Stimulated activated CD4-positive, alpha-beta T cell treated with anti-CD3 and anti-CD28 coated beads, Interleukin-4, amount 100 ng/mL, for 24 hours (primary cell): ENCODE results near the gene TBL1XR1.

Experiments
- DNase-seq: peaks from one replicate; pipeline ENCODE4 v3.0.0-alpha.2; 2020

Gene TBL1XR1

DNA sequence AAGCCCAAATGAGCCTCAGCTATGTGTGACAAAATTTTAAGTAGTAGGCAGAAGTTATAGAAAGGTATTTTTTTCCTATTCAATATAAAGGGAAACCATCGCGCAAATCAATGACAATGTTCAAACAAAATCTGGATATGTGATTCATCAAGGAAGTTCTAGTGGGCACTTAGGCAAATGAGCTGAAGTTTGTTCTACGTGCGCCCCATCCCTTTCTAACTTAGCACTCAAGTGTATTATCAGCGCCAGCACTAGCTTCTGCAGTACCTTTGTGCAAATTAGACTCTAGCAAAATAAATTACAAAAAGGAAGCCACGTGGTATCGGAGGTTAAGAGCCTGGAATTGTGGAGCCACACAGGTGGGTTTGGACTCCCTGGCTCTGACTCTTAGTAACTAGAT is 91.1 kb downstream of the TBL1XR1 start:
- no peak for DNase-seq

DNA sequence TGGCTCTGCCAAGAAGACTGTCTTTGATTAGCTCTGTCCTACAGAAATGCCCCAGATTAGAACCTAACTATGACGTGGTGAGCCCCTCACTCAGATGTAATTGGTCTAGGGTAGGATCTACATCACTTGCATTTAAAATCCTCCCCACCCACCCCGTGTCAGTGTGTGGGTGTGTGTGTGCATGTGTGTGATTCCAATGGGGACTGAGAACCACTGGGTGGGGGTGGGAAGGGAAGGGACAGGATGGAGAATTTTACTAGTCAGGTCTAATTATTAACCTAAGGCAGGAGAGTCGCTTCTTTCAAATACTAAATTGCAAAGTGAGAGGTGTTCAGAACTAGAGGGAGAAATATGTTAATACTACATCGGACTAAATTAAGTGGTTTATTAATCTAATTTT is 91.7 kb downstream of the TBL1XR1 start:
- DNase-seq: no peak

DNA sequence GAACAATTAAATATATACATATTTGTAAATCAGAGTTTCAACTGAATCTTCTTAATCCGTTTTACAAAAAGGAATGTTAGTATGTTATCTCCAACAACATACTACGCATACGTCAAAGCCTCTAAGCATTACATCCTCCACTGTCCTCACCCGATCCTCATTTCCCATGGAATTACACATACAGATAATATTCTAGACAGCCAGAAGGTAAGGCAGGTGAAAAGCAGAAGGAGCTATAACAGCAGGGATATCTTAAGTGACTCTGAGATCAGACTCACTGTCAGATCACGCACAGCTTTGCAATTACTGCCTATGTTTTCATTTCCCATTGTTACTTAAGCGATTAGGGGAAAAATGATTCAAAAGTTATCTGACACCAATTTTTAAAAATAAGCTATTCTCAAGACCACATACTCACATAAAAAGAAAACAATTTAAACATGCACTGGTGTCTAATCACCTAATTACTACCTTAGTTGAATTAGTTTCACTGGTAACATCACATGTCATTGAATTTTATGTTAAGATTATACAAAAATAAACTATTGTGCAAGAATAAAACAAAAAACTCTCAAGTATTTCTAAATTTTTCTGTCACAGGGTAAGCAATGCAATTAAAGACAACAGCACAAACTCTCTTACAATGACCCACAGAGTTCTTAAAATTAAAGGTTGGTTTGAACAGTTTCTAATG is 92.8 kb downstream of the TBL1XR1 start:
- DNase-seq: no peak

DNA sequence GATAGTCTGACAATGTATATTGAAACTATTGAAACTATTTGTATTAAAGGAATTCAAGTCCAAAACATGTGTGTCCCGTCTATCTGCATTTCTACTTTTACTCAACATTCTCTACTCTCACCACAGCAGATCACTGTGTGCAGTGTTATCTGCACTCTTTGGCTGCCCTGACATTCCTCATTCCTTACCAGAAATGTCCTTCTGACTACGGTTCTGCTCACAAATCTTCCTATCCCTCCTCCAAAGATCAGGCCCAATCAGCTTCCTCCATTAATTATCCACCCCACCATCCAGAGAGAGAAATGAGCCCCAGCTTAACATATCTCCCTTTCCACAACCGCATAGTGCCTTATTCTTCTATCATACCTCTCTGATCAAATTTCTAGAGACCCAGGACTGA is 94.7 kb downstream of the TBL1XR1 start:
- no peak for DNase-seq

DNA sequence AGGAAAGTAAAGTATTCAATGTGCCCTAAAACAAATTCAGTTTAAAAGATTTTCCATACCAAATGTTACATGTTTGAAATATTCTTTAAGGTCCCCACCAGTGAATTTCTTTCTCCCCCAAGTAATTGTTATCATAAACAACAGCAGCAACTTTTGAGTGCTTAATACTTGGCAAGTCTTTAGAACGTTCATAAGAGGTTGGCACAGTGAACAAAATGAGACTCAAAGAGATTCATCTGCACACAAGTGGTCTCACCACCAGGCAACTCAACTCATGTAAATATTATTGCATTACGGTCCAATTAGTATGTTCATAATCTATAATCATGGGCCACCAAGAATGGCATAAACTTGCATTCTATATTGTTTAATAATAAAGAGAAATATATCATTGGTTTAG is 98.7 kb downstream of the TBL1XR1 start:
- DNase-seq: no peak

DNA sequence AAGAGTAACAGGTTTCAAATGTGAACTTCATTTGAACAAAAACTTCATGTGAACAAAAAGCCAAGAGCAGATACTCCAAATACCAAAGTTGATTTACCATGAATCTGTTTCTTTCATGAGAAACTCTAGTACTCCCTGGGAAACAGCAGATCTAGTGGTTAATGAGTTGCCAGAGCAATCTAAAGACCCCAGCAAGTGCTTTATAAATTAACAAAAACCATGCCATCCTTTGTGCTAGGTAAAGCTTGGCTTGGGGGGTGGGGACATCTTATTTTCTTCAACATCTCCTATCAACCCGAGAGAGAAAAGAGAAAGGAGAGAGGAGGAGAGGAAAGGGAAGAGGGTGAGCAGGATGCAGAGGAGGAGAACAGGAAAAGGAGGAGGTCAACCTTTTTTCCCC is 100.7 kb downstream of the TBL1XR1 start:
- no peak for DNase-seq

DNA sequence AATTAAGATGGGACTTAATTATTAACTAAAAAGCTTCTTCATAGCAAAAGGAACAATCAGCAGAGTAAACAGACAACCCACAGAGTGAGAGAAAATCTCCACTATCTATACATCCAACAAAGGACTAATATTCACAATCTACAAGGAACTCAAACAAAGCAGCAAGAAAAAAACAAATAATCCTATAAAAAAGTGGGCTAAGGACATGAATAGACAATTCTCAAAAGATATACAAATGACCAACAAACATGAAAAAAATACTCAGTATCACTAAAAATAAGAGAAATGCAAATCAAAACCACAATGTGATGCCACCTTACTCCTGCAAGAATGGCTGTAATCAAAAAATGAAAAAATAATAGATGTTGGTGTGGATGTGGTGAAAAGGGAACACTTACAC is 103.3 kb downstream of the TBL1XR1 start:
- no peak for DNase-seq

DNA sequence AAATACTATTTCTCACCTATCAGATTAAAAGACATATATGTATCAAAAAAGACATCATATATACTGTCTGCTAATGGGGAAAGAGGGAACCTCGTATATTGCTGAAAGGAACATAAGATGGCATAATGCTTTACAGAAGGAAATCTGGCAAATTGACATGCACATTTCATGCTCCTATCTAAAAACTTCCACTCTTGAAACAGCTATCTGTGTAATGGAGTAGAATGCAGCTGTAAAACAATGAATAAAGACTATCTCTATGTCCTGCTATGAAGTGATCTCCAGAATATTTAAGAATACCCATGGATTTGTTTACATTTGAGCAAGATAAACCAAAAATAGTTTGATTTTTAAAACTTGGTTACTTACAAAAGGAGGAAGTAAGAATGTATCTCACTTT is 107.4 kb downstream of the TBL1XR1 start:
- no peak for DNase-seq

DNA sequence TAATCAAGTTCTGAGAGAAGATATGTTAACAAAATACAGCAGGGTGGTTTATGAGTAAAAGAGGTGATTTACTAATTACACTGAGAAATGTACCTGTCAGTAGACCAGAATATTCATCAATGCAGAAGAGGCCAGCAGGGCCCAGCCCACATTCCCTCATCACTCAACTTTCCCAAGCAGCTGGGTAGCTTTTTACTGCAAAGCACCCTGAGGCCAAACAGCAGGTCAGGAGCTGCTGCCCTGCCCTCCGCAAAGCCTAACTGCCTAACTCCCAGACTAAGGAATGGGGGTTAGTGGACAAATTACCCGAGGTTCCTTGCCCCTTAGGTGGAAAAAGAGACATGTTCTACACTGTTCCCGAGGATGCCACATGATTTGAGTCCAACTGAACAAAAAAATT is 108.2 kb downstream of the TBL1XR1 start:
- no peak for DNase-seq

DNA sequence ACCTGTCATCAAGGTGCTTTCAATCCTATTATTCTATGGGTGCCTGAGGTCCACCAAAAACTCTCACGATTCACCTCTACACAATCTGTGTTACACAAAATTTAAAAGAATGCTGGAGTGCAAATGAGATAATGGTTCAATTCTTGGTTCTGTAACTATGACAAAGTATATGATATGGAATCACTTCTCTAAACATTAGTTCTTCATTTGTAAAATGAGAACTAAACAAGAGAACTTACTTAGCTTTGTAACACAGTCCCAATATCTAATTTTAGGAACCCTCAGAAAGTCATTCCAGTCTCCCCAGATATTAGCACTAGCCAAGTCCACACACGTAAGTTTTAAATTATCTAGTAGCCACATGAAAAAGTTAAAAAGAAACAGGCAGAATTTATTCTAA is 111.5 kb downstream of the TBL1XR1 start:
- DNase-seq: no peak

DNA sequence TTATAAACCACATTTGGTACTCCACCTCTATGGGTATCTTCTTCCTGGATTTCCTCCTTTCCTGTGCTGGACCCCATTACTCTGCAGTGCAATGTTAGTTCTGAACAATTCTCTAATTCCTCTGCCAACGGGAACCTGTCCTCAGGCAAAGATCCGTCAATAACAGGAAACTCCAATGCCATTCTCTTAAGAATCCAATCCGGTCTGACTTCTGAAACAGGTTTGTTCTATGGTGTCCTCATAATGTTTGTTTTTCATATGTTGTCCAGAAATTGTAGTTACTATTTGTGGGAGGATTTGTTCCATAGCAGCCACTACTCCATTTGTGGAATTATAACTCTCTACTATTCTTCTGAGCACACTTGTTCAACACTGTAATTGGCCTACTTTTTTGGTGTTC is 112.7 kb downstream of the TBL1XR1 start:
- no peak for DNase-seq

DNA sequence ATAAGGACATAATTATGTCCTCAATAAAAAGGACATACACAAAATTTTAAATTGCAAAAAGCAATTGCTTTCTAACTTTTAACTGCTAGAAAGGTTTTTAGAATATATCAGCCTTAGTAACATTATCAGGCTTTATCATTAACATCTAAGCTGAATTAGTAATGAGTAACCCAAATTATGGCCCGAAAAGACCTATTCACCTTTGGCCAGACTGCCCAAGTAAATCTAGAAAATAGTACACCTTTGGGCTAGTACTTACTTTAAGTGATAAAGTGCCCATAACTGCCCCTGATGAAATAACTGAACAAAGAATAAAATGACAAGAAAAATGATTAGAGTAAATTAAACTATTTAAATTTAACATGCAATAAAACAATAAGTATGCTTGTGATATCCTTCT is 117.2 kb downstream of the TBL1XR1 start:
- DNase-seq: no peak

DNA sequence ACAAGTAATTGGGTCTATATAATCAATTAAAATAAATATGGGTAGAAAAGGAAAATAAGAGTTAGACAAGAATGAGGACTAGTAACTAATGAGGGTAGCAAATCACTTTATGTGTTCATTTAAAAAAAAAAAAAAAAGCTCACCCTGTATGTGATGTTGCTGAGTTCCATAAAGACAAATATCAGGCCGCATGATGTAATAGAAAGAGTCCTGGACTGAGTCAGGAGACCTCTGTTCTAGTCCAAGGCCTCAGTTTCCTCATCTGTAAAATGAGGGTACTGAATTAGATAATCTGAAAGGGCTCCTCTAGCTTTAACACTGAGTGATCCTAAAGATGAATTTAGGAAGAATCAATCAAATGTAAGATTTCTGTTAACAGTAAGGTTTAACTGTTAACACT is 117.6 kb downstream of the TBL1XR1 start:
- DNase-seq: no peak

DNA sequence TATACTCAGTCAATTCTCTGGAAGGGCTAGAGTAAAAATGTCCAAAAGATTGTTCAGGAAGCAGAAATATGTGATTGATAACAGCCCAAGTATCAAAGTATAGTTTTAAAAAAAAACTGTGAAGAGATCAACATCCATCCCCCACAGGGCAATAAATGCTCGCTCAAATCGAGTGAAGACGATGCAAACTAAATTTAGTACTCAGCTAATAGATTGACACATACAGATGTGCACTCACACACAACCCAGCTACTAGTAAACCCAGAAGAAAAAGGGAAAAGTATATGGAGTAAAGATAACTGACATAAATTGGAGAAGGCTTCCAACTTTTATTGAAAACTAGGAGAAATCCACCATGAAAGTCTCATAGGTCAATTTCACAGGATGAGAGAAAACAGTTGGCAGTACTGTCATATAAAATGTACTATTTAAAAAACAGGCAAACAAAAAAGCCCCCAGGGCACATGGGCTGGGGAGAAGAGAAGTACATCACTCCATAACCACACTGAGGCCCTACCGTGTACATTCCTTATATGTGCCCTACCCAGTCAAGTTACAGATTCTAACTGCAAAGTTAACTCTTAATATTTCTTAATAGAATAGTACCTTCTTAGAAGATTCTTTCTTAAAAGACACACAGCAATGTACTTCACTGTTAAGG is 125.7 kb downstream of the TBL1XR1 start:
- no peak for DNase-seq

DNA sequence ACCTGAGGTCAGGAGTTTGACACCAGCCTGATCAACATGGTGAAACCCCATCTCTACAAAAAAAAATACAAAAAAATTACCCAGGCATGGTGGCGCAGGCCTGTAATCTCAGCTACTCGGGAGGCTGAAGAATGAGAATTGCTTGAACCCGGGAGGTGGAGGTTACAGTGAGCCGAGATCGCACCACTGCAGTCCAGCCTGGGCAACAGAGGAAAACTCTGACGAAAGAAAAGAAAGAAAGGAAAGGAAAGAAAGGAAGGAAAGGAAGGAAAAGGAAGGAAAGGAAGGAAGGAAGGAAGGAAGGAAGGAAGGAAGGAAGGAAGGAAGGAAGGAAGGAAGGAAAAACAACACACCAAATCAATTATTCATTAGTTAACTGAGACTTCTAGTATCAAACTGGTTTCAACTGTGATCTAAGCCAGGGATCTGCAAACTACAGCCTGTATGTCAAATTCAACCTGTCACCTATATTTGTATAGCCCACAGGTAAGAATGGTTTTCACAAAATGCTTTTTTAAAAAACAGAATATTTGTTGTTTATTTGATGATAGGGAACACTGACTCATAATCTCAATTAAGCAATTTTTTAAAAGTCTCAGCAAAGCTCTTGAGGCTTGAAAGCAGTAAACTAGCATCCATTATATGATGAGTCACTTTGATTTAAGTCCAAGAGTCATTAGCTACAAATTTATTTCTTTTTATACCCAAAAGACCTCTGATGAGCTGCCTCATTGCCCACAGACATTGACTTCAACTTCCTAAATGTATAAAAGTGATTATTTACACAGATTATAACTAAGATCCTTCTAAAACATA is 127.6 kb downstream of the TBL1XR1 start:
- DNase-seq: no peak

DNA sequence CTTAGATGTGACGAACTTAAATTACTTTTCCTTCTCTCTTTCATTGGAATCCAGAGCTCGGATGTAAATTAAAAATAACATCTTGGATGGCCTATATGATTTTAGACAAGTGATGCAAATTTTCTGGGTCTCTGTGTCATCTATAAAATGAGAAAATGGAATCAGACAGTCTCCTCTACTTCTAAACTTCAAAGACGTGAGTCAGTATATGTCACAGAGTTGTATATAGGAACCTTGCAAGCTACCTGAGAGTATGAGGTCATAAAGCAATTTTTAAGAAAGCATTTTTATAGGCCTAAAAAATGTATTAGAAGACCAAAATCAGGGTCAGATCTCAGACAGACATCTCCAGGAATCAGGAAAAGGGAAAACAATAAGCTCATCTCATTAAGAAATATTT is 128.3 kb downstream of the TBL1XR1 start:
- DNase-seq: no peak

DNA sequence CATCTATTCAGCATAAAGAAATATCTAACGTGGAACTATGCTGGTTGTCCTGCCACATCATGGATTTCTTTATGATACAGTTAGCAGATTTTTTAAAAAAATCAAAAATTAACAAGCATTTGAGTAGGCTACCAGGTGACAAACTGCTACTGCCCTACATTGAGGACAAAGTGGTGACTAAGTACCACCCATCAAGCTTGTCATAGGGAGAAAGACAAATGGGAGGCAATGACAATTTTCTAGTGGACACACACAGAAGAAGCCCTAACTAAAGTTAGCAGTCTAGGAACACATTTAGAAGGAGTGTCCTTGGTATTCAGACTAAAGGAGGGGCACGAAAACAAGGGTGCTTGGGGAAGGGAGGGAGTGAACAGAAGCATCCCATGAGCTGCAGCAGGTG is 131.2 kb downstream of the TBL1XR1 start:
- no peak for DNase-seq

DNA sequence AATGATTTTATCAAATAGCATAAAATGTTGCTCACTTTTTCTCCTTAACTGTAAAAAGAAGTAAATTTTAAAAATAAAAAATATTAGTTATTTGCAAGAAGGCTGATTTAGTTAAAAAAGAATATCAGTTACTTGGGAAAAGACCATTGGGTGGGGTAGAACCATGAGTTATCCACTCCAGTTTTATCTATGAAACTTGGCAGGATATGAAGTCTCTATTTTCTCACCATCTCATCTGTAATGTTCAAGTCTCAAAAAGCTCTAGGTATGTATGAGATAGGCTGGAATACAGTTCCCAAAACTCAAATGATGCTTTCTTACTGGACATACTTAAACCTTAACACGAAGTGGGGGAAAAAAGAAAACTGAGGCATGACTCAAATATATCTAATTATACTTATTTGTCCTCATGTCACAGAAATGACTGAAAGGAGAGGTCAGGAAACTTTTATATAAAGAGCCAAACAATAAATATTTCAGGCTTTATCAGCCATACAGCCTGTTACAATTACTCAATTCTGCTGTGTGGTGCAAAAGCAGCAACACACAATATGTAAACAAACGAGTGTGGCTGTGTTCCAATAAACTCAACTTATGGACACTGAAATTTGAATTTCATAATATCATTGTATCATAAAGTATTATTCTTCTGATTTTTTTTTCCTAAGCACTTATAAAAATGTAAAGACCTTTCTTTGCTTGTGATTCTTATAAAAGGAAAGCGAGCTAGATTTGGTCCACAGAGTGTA is 131.8 kb downstream of the TBL1XR1 start:
- DNase-seq: no peak

DNA sequence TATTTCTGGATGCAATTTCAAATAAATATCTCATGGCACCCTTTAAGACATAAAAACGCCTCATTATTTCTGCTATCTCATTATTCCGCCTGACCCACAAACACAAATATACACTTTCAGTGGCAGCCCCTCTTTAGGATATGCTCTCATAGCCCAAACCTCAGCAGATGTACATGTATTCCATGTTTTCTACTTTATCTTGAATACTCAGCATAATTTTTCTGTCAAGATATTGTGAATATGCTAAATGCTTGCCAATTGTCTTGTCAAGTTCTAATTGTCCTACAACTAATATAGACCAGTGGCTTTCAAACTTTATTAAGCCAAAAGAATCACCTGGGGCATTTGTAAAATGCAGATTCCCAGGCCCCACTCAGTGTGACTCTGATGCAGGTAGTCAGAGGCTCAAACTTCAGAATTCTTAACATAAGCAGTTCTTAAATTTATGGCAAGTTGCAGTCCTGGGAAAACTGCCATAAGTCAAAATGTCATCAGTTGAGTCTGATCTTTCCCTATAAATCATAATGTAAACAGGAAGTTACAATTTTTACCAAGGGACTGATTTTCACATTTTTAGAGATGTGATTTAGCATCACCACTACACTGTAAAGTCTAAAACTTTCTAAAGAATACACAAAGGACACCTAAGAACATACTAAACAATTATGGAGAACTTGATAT is 135.1 kb downstream of the TBL1XR1 start:
- DNase-seq: no peak

DNA sequence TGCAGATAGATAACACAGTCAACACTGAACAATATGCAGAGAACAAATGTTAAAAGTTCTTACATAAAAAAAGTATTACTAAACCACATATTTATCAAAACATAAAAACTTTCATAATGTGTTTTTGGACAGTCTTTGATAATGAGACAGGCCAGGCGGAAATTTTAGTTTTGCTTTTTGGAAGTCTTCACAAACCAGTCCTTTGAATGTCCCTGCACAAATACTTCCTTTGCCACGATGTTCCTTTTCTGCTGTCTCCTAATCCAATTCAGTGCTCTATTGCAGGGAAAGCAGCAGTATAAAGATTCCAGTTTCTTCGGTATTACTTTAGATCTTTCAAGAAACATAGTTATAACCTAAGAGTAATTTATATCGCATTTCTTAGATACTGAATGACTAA is 135.9 kb downstream of the TBL1XR1 start:
- no peak for DNase-seq

DNA sequence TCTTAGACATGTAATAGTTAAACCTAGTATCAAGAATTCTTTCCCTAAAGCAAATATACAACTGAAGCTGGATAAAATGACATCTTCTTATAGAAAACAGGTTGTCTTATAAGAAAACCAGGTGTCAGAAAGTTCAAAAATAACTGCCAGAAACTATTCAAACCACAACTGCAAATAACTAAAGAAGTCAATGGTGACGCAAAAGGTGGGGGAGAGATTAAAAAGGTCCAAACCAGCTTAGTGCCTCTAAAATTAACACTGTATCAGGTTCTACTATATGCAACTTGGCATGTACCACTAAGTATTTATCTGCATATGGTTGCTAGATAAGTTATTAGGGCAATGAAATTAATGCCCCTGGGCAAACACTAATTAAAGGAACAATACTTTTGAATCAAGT is 136.8 kb downstream of the TBL1XR1 start:
- DNase-seq: no peak

DNA sequence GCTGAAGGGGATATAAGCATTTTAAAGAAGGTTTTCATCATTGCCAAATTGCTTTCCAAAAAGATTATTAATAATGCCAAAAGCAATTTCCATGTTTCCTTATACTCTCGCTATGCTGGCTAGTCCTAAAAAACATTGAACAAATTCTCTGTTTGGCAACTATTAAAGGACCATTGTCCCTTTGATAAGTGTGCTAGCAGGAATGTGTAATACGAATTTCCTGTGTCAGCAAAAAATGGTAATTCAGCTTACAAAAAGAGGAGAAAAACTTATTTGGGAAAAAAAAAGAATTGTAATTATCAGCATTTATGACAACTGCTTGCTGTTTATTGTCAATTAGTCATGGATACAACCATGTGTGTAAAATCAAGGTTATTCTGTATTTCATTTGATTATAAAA is 138.6 kb downstream of the TBL1XR1 start:
- DNase-seq: no peak

DNA sequence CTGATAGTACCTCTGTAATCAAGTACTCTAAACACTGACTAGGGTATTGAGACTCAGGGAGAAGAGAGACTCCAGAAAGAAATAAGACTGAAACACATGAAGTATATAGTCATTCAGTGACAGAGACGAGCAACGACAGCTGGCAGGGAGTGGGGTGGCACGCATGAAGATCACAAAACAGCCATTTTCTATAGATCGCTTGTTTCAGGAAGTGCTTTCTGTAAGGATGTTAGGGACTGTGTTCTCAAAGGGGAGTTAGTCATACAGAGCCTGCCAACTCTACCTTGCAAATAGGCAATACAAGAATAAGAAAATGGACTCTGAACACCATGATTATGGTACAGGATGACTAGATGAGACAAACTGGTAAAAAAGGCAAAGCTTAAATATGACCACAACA is 139.5 kb downstream of the TBL1XR1 start:
- peak; percentile 45 for DNase-seq
